Tibial nerve (tissue), 3 donors: ENCODE results near the gene RPP40.

ENCODE experiments used
- POLR2A ChIP-seq, 2 donors: fragments of 450-650 bp; IDR thresholded peaks; one replicate each; pipeline ENCODE4 v1.6.1; 2017; ENCODE audit warnings: antibody characterized with exemption in 2 of 2, mild to moderate bottlenecking in 2 of 2, moderate library complexity in 2 of 2
- TF ChIP-seq, protein P1 (sequence below), 5 experiments: fragments of 200-600 bp in 3 of 5; fragments of 450-650 bp in 2 of 5; sonication (generic) in 3 of 5; IDR thresholded peaks; one replicate each; pipeline ENCODE4 v1.5.1; 2016 to 2019; ENCODE audit warnings: antibody characterized with exemption in 5 of 5, mild to moderate bottlenecking in 3 of 5, moderate library complexity in 2 of 5

DNA sequence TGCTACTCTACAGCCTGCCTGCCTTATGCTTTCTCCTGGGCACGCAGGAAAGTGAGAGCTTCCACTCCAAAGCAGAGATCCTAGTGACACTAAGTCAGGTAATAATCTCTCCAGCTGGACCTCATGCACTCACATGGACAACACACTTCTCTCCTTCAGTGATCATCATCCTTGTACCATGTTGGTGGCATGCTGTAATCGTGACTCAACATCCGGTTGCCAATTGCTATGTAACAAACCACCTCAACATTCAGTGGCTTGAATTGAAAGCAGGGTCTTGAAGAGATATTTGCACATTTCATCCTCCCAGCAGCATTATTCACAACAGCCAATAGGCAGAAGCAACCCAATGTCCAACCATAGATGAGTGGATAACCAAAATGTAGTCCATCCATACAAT, 41.0 kb upstream of the RPP40 start:
- no peak for TF ChIP-seq POLR2A (IDR thresholded peaks at IDR 0.05)
- TF ChIP-seq, protein P1, sequence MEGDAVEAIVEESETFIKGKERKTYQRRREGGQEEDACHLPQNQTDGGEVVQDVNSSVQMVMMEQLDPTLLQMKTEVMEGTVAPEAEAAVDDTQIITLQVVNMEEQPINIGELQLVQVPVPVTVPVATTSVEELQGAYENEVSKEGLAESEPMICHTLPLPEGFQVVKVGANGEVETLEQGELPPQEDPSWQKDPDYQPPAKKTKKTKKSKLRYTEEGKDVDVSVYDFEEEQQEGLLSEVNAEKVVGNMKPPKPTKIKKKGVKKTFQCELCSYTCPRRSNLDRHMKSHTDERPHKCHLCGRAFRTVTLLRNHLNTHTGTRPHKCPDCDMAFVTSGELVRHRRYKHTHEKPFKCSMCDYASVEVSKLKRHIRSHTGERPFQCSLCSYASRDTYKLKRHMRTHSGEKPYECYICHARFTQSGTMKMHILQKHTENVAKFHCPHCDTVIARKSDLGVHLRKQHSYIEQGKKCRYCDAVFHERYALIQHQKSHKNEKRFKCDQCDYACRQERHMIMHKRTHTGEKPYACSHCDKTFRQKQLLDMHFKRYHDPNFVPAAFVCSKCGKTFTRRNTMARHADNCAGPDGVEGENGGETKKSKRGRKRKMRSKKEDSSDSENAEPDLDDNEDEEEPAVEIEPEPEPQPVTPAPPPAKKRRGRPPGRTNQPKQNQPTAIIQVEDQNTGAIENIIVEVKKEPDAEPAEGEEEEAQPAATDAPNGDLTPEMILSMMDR (IDR thresholded peaks at IDR 0.05): no peak
